A549 (cell line): ENCODE data around the gene CIBAR2. TPM values are rescaled to one million over a fixed set of nuclear protein-coding genes. Genes with fewer than 3 reads are reported as not detected.

Source experiments
- ATAC-seq, 2 experiments: fragments of 200-7000 bp in 1 of 2; fragments of >200 bp in 1 of 2; cut with Nextera tagmentation in 1 of 2; cut with Tn5 transposase in 1 of 2; 3 replicates each; pipeline versions ENCODE4 v1.8.0 to v1.9.1; 2018 to 2020; ENCODE audit warnings: mild to moderate bottlenecking in 1 of 2, moderate library complexity in 1 of 2
- CTCF ChIA-PET: fragments of 300-600 bp; sonication (Branson Sonifier 250); formaldehyde crosslinking; extraction: SDS; loops from one replicate; lab custom pipeline; 2021; ENCODE audit warnings: antibody characterized with exemption, inconsistent platforms; lab: Yijun Ruan, JAX
- POLR2A ChIA-PET: fragments of 350-600 bp; formaldehyde crosslinking; extraction: SDS; loops from one replicate; lab custom pipeline; 2021; ENCODE audit warnings: antibody characterized with exemption, inconsistent platforms; lab: Yijun Ruan, JAX
- DNase-seq, 2 experiments: peaks; one replicate each; pipeline versions ENCODE4 v3.0.0 to v3.0.0-alpha.2; 2011 to 2016; ENCODE audit warnings: low read depth in 1 of 2, low spot score in 1 of 2
- FAIRE-seq: peaks from 2 replicates; lab custom pipeline; 2011; peaks lifted over from hg19 to GRCh38; lab: Jason Lieb, UNC
- H3K27ac ChIP-seq, 2 experiments: fragments of >200 bp; sonication (Bioruptor Twin); formaldehyde crosslinking; 3 replicates each; pipeline ENCODE4 v1.5.1; 2016 to 2017
- H3K4me1 ChIP-seq: fragments of >200 bp; sonication (Bioruptor Twin); formaldehyde crosslinking; 3 replicates; pipeline ENCODE4 v1.6.1; 2016
- H3K4me2 ChIP-seq: fragments of >200 bp; sonication (Bioruptor Twin); formaldehyde crosslinking; 3 replicates; pipeline ENCODE4 v1.6.1; 2016
- H3K4me3 ChIP-seq: fragments of >200 bp; sonication (Bioruptor Twin); formaldehyde crosslinking; 3 replicates; pipeline ENCODE4 v1.5.1; 2016
- H3K9me3 ChIP-seq: fragments of >200 bp; sonication (Bioruptor Twin); formaldehyde crosslinking; 3 replicates; pipeline ENCODE4 v1.6.1; 2016
- BHLHE40 ChIP-seq: IDR thresholded peaks from 2 replicates; pipeline ENCODE4 v1.6.1; 2012; ENCODE audit warnings: low read depth, low read length, inconsistent platforms
- CBX8 ChIP-seq: fragments of 200-600 bp; sonication (generic); IDR thresholded peaks from 2 replicates; pipeline ENCODE4 v1.6.1; 2016
- CEBPB ChIP-seq, 2 experiments: fragments of >200 bp in 1 of 2; sonication (Bioruptor Twin) in 1 of 2; formaldehyde crosslinking in 1 of 2; IDR thresholded peaks; 2 replicates each; pipeline ENCODE4 v1.6.1; 2012 to 2016
- CTCF ChIP-seq: fragments of >200 bp; sonication (Bioruptor Twin); formaldehyde crosslinking; IDR thresholded peaks from 3 replicates; pipeline ENCODE4 v1.5.1; 2016
- ELK1 ChIP-seq: fragments of 150-350 bp; IDR thresholded peaks from 2 replicates; pipeline ENCODE4 v1.6.1; 2014; ENCODE audit warnings: low read depth, mild to moderate bottlenecking, low read length
- EP300 ChIP-seq, 2 experiments: fragments of >200 bp; sonication (Bioruptor Twin); formaldehyde crosslinking; IDR thresholded peaks; 2 replicates in 1 of 2; 3 replicates in 1 of 2; pipeline ENCODE4 v1.6.1; 2016 to 2017
- ESRRA ChIP-seq: fragments of 150-350 bp; IDR thresholded peaks from 2 replicates; pipeline ENCODE4 v1.6.1; 2014; ENCODE audit warnings: mild to moderate bottlenecking, low read length, borderline replicate concordance
- FOSL2 ChIP-seq, 2 experiments: fragments of 450-650 bp in 1 of 2; fragments of >200 bp in 1 of 2; sonication (Bioruptor Twin) in 1 of 2; formaldehyde crosslinking; IDR thresholded peaks; 2 replicates each; pipeline versions ENCODE4 v1.5.0 to v1.6.1; 2016 to 2020; ENCODE audit warnings: mild to moderate bottlenecking in 1 of 2, moderate library complexity in 1 of 2
- HDAC2 ChIP-seq: fragments of 200-600 bp; sonication (generic); IDR thresholded peaks from 2 replicates; pipeline ENCODE4 v1.6.1; 2016
- HMGXB4 ChIP-seq: fragments of 250-450 bp; sonication (Bioruptor Pico); IDR thresholded peaks from 2 replicates; pipeline ENCODE4 v1.5.0; 2021; ENCODE audit warnings: mild to moderate bottlenecking, moderate library complexity, borderline replicate concordance
- HOXB13 ChIP-seq: fragments of 250-450 bp; sonication (Bioruptor Pico); IDR thresholded peaks from 2 replicates; pipeline ENCODE4 v1.5.0; 2020; ENCODE audit warnings: low read depth, mild to moderate bottlenecking, moderate library complexity
- NFE2L2 ChIP-seq: fragments of 150-350 bp; conservative IDR thresholded peaks from 2 replicates; pipeline ENCODE4 v1.6.1; 2014; ENCODE audit warnings: low read length
- NPAS2 ChIP-seq: fragments of 250-450 bp; sonication (Bioruptor Pico); IDR thresholded peaks from 2 replicates; pipeline ENCODE4 v1.8.0; 2022; ENCODE audit warnings: mild to moderate bottlenecking, moderate library complexity, borderline replicate concordance
- POLR2A ChIP-seq: IDR thresholded peaks from 2 replicates; pipeline ENCODE4 v1.6.1; 2012; ENCODE audit warnings: mild to moderate bottlenecking, low read length
- POLR2AphosphoS2 ChIP-seq: conservative IDR thresholded peaks from 2 replicates; pipeline ENCODE4 v1.6.1; 2012; ENCODE audit warnings: low read length, improper control_type of control experiment, inconsistent platforms
- RNF2 ChIP-seq: fragments of 200-600 bp; sonication (generic); IDR thresholded peaks from 2 replicates; pipeline ENCODE4 v1.6.1; 2016; ENCODE audit warnings: low read depth, mild to moderate bottlenecking, antibody characterized with exemption, moderate library complexity, borderline replicate concordance
- SMC3 ChIP-seq: fragments of >200 bp; sonication (Bioruptor Twin); formaldehyde crosslinking; IDR thresholded peaks from 3 replicates; pipeline ENCODE4 v1.6.1; 2018; ENCODE audit warnings: inconsistent platforms
- SREBF2 ChIP-seq: fragments of 450-650 bp; IDR thresholded peaks from 2 replicates; pipeline ENCODE4 v1.6.1; 2014; ENCODE audit warnings: mild to moderate bottlenecking, moderate library complexity
- TP53 ChIP-seq: fragments of 250-450 bp; sonication (Bioruptor Pico); IDR thresholded peaks from 2 replicates; pipeline ENCODE4 v1.5.0; 2021; ENCODE audit warnings: mild to moderate bottlenecking, moderate library complexity
- ZNF302 ChIP-seq: fragments of 250-450 bp; sonication (Bioruptor Pico); IDR thresholded peaks from 2 replicates; pipeline ENCODE4 v1.9.0; 2021; ENCODE audit warnings: inconsistent platforms, mild to moderate bottlenecking, moderate library complexity
- WGBS: methylation state at CpG from one replicate; pipeline ENCODE4 v1.1.6; 2017; ENCODE audit errors: missing lambda C conversion rate; 5-methylcytosine and 5-hydroxymethylcytosine counted together
- polyA plus RNA-seq, 4 experiments: library from polyadenylated mRNA; depleted of rRNA in 3 of 4; stranded (reverse); fragments of >200 nt; fragmentation: RNase III in 1 of 4; extraction: RNeasy Plus Mini Kit Qiagen cat#74134 plus additional on column Dnase treatment in 1 of 4; gene quantifications; 2 replicates in 3 of 4; 3 replicates in 1 of 4; pipeline ENCODE4 v1.2.3, GENCODE V29; 2011 to 2017
- TF ChIP-seq, protein P1 (sequence below): IDR thresholded peaks from 2 replicates; pipeline ENCODE4 v1.6.1; 2012
- TF ChIP-seq, protein P2 (sequence below): IDR thresholded peaks from 2 replicates; pipeline ENCODE4 v1.6.1; 2012

CIBAR2 gene
- polyA plus RNA-seq, 2 of the 4 experiments (the other 2 are of a cell fraction), result not detected

DNA sequence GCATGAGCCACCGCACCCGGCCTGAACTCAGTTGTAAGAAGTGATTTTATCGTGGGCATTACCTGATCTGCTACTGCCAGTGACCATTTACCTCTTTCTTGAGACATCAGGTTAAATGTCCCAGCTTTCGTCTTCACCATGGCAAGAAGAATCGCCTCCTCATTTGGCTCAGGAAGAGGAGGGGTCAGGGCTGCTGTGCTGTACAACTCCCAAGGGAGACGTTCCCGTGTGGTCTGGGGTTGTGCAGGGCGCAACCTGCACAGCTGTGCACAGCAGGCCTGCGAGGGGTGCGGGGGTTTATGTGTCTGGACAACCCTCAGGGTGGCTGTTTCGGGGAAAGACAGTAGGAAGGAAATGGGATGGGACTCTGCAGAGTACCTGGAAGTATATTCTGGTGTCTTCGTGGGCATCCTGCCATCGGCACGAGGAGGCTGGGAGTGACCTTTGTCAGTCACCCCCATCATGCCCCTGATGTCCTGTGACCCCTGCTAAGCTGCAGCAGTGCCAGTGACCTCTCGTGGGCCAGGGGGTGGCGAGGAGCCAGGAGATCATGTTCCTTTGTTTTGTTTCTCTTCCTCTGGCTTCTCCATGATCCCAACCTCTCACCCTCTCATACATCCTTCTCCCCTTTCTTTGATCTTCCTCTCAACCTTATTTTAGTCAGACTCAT, 27.3 kb downstream of the CIBAR2 start (continued):
- TF ChIP-seq ZNF302 (no peak), RNF2 (no peak)

DNA sequence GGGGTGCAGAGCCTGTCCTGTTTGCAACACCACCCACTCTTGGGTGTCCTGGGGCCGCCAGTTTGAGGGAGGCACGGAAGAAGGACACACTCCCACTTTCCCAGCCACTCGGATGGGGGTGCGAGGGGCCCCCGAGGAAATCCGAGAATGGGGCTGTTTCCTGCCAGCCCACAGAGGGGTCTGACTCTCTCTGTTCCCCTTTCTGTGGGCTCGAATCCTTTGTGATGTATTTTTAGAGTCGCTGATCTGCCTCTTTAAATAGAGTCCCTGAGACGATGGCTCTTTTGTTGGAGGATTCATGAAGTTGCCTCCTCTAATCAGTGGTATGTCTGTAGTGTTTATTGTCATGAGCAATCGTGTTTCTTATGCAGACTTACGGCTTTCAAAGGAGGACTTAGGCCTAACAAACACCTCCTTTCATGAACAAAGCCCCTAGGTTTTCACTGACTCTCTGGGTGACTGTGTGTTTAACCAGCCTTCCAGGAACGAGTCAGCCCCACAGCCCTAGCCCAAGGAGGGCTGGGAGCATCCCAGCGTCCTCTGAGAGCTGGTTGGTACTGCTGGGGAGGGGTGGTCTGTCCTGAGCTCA, 29.1 kb downstream of the CIBAR2 start:
- TF ChIP-seq HOXB13, result no peak
- no peak for TF ChIP-seq NFE2L2
- TF ChIP-seq ESRRA, result no peak
- TF ChIP-seq EP300 (IDR thresholded peaks at IDR 0.05), result no peak
- TF ChIP-seq HDAC2, result no peak
- TF ChIP-seq, protein P1, sequence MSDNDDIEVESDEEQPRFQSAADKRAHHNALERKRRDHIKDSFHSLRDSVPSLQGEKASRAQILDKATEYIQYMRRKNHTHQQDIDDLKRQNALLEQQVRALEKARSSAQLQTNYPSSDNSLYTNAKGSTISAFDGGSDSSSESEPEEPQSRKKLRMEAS, result no peak
- TF ChIP-seq POLR2AphosphoS2, result no peak
- TF ChIP-seq SREBF2, result no peak
- TF ChIP-seq CEBPB (IDR thresholded peaks at IDR 0.05), result no peak
- TF ChIP-seq BHLHE40, result no peak
- ChIA-PET POLR2A (no interaction called here), CTCF (interaction anchor here (0.9 to 3.0 kb wide), 3 partner anchors 8 to 158 kb away, joined by 3 to 9 read pairs (median 4); no protein-coding TSS in a partner anchor)
- 69% methylated on average over 11 of the region's 13 CpGs for WGBS
- FAIRE-seq (no peak), DNase-seq (no peak), ATAC-seq (no peak)
- no peak overlapping the region for H3K27ac ChIP-seq
- no peak overlapping the region for H3K4me2 ChIP-seq
- H3K9me3 ChIP-seq, result no peaks in the 10 kb centered on the region
- H3K4me1 ChIP-seq, result peaks cover 4% of the 10 kb centered on the region; the same call in 2 of the 3 replicates
- no peak overlapping the region for H3K4me3 ChIP-seq

GRCh38 chr16:85082173-85083050, 29.9 kb downstream of the CIBAR2 start:
- ChIA-PET CTCF (interaction anchor here (1.3 to 1.6 kb wide), 2 partner anchors 9 to 21 kb away, joined by 3 read pairs; no protein-coding TSS in a partner anchor), POLR2A (no interaction called here)
- H3K27ac ChIP-seq, result no peak overlapping the region
- no peak overlapping the region for H3K4me3 ChIP-seq
- 71% methylated on average over 32 of the region's 33 CpGs for WGBS
- ATAC-seq (no peak), DNase-seq (no peak), FAIRE-seq (no peak)
- no peak overlapping the region for H3K4me2 ChIP-seq
- no peaks in the 10 kb centered on the region for H3K9me3 ChIP-seq
- TF ChIP-seq ELK1 (no peak), TP53 (no peak), ESRRA (no peak), POLR2AphosphoS2 (no peak), HMGXB4 (CRISPR knock-in tag) (no peak), FOSL2 (IDR thresholded peaks at IDR 0.05) (no peak), FOSL2 (CRISPR knock-in tag; IDR thresholded peaks at IDR 0.05) (no peak), NPAS2 (CRISPR knock-in tag) (no peak), CBX8 (no peak), SMC3 (no peak), POLR2A (no peak), CTCF (no peak)
- TF ChIP-seq, protein P2, sequence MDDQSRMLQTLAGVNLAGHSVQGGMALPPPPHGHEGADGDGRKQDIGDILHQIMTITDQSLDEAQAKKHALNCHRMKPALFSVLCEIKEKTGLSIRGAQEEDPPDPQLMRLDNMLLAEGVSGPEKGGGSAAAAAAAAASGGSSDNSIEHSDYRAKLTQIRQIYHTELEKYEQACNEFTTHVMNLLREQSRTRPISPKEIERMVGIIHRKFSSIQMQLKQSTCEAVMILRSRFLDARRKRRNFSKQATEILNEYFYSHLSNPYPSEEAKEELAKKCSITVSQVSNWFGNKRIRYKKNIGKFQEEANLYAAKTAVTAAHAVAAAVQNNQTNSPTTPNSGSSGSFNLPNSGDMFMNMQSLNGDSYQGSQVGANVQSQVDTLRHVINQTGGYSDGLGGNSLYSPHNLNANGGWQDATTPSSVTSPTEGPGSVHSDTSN, result no peak
- peaks cover 4% of the 10 kb centered on the region; the same call in 2 of the 3 replicates for H3K4me1 ChIP-seq
